GM23338 (cell line): ENCODE results near the gene MEGF11. TPM values are rescaled to one million over a fixed set of nuclear protein-coding genes. Genes with fewer than 3 reads are reported as not detected.

Experiments used
- ATAC-seq: fragments of 200-7000 bp; cut with Tn5 transposase; 3 replicates; pipeline ENCODE4 v1.9.1; 2020
- DNase-seq: peaks from one replicate; pipeline ENCODE4 v3.0.0-alpha.2; 2015; ENCODE audit warnings: low spot score
- H2AFZ ChIP-seq: fragments of 200-600 bp; sonication (generic); 2 replicates; pipeline ENCODE4 v1.8.0; 2016; ENCODE audit warnings: antibody characterized with exemption, mild to moderate bottlenecking, moderate library complexity
- H3F3A ChIP-seq: fragments of 200-600 bp; sonication (generic); replicated peaks from 2 replicates; pipeline ENCODE4 v1.8.0; 2017; ENCODE audit warnings: antibody characterized with exemption, mixed run types, low read depth
- H3K27ac ChIP-seq: fragments of 200-600 bp; sonication (generic); 2 replicates; pipeline ENCODE4 v1.6.1; 2016; ENCODE audit warnings: low read depth
- H3K27me3 ChIP-seq: fragments of 200-600 bp; sonication (generic); 2 replicates; pipeline ENCODE4 v1.8.0; 2016; ENCODE audit warnings: mild to moderate bottlenecking, mixed run types, moderate library complexity; ENCODE audit not compliant: insufficient read depth
- H3K36me3 ChIP-seq: fragments of 200-600 bp; sonication (generic); 2 replicates; pipeline ENCODE4 v1.8.0; 2016; ENCODE audit warnings: mild to moderate bottlenecking; ENCODE audit not compliant: insufficient read depth
- H3K4me1 ChIP-seq: fragments of 200-600 bp; sonication (generic); 2 replicates; pipeline ENCODE4 v1.8.0; 2016; ENCODE audit warnings: mild to moderate bottlenecking, moderate library complexity; ENCODE audit not compliant: insufficient read depth
- H3K4me2 ChIP-seq: fragments of 200-600 bp; sonication (generic); 2 replicates; pipeline ENCODE4 v1.7.1; 2017; ENCODE audit warnings: mixed run types
- H3K4me3 ChIP-seq: fragments of 200-600 bp; sonication (generic); 2 replicates; pipeline ENCODE4 v1.6.1; 2016; ENCODE audit warnings: mixed run types
- H3K79me2 ChIP-seq: fragments of 200-600 bp; sonication (generic); replicated peaks from 2 replicates; pipeline ENCODE4 v1.8.0; 2017; ENCODE audit warnings: mild to moderate bottlenecking; ENCODE audit not compliant: insufficient read depth
- H3K9me2 ChIP-seq: fragments of 200-600 bp; sonication (generic); 2 replicates; pipeline ENCODE4 v1.8.0; 2017; ENCODE audit not compliant: insufficient read depth
- H4K20me1 ChIP-seq: fragments of 200-600 bp; sonication (generic); replicated peaks from 2 replicates; pipeline ENCODE4 v1.8.0; 2017; ENCODE audit warnings: mild to moderate bottlenecking; ENCODE audit not compliant: insufficient read depth
- H3K27ac Mint-ChIP-seq: 2 replicates; pipeline ENCODE4 v1.8.0; 2020; ENCODE audit warnings: inconsistent platforms, mild to moderate bottlenecking, moderate library complexity, mixed read lengths
- H3K27me3 Mint-ChIP-seq: 3 replicates; pipeline ENCODE4 v1.8.0; 2022; ENCODE audit warnings: low read depth, mild to moderate bottlenecking, moderate library complexity, mixed read lengths, inconsistent platforms; ENCODE audit not compliant: insufficient read depth, poor library complexity
- H3K36me3 Mint-ChIP-seq: 3 replicates; pipeline ENCODE4 v1.8.0; 2021; ENCODE audit warnings: low read depth, mild to moderate bottlenecking, inconsistent platforms, moderate library complexity, mixed read lengths
- H3K4me1 Mint-ChIP-seq: 3 replicates; pipeline ENCODE4 v1.8.0; 2020; ENCODE audit warnings: mild to moderate bottlenecking, inconsistent platforms, mixed read lengths
- H3K4me3 Mint-ChIP-seq: 3 replicates; pipeline ENCODE4 v1.8.0; 2021; ENCODE audit warnings: moderate library complexity, mild to moderate bottlenecking, inconsistent platforms, mixed read lengths
- H3K9me3 Mint-ChIP-seq: 3 replicates; pipeline ENCODE4 v1.8.0; 2020; ENCODE audit warnings: moderate library complexity, mild to moderate bottlenecking, inconsistent platforms, mixed read lengths
- CREB1 ChIP-seq: fragments of 250-450 bp; sonication (Bioruptor Pico); IDR thresholded peaks from 2 replicates; pipeline ENCODE4 v1.5.0; 2020; ENCODE audit warnings: low read depth, mild to moderate bottlenecking, moderate library complexity
- CTCF ChIP-seq, 2 experiments: fragments of 200-600 bp in 1 of 2; sonication (generic) in 1 of 2; conservative IDR thresholded peaks; 2 replicates each; pipeline versions ENCODE4 v1.5.1 to v1.6.1; 2016 to 2017; ENCODE audit warnings: antibody characterized with exemption in 2 of 2, low read depth in 2 of 2, mild to moderate bottlenecking in 2 of 2, moderate library complexity in 1 of 2
- EZH2phosphoT487 ChIP-seq: fragments of 200-600 bp; sonication (generic); IDR thresholded peaks from one replicate; pipeline ENCODE4 v1.8.1; 2018; ENCODE audit warnings: antibody characterized with exemption; ENCODE audit not compliant: unreplicated experiment
- ZNF462 ChIP-seq: fragments of 250-450 bp; sonication (Bioruptor Pico); IDR thresholded peaks from 2 replicates; pipeline ENCODE4 v1.5.0; 2020; ENCODE audit warnings: mild to moderate bottlenecking, moderate library complexity
- polyA plus RNA-seq: library from polyadenylated mRNA; unstranded; fragments of >200 nt; fragmentation: Nextera tagmentation; extraction: Ambion mirVana; gene quantifications from 2 replicates; pipeline ENCODE4 v1.2.1, GENCODE V29; 2016
- total RNA-seq: library from RNA; depleted of rRNA; stranded (reverse); fragments of >200 nt; shearing (Covaris generic); gene quantifications from 2 replicates; pipeline ENCODE4 v1.2.3, GENCODE V29; 2014

The MEGF11 gene
- total and polyA plus RNA-seq, 2 experiments from 2014 or later, result 1.3 to 1.9 TPM

GRCh38 chr15:66050264-66050663 lies 203.3 kb downstream of the MEGF11 start (continued):
- no peak for TF ChIP-seq CTCF (conservative IDR thresholded peaks at IDR 0.05; ENCODE audit: low read depth in 2 of 2)

- Mint-ChIP-seq H3K9me3 (no peaks in the 10 kb centered on the region), H3K4me1 (peaks cover 14% of the 10 kb centered on the region), H3K27ac (0 out of 2 replicates have a peak overlapping the region, but pooled peaks have one; percentile 31), H3K4me3 (no peak overlapping the region), H3K36me3 (no peaks in the 10 kb centered on the region), H3K27me3 (peaks cover 9% of the 10 kb centered on the region)
- no peaks in the 10 kb centered on the region for H3K36me3 ChIP-seq
- H3K79me2 ChIP-seq, result no peaks in the 10 kb centered on the region
- H2AFZ ChIP-seq, result peak overlapping the region; percentile 48; the same call in 1 of the 2 replicates
- no peak overlapping the region for H3K27ac ChIP-seq
- DNase-seq, result no peak
- H3F3A ChIP-seq, result no peaks in the 10 kb centered on the region
- H4K20me1 ChIP-seq, result no peaks in the 10 kb centered on the region
- ATAC-seq, result no peak
- H3K4me1 ChIP-seq, result no peaks in the 10 kb centered on the region
- no peaks in the 10 kb centered on the region for H3K9me2 ChIP-seq
- TF ChIP-seq CREB1 (CRISPR knock-in tag) (no peak), EZH2phosphoT487 (no peak), ZNF462 (CRISPR knock-in tag) (no peak)
- no peak overlapping the region for H3K4me2 ChIP-seq
- no peaks in the 10 kb centered on the region for H3K27me3 ChIP-seq
- H3K4me3 ChIP-seq, result no peak overlapping the region
Measured at GRCh38 chr15:66049353-66049752, 204.2 kb downstream of the MEGF11 start.
